H1 (cell line): Measurements from ENCODE around the gene DUSP7. TPM values are rescaled to one million over a fixed set of nuclear protein-coding genes. Genes with fewer than 3 reads are reported as not detected.

Experiments used
- BRCA1 ChIP-seq: IDR thresholded peaks from 2 replicates; pipeline ENCODE4 v1.6.1; 2012; ENCODE audit warnings: low read depth, low read length, improper control_type of control experiment
- CEBPB ChIP-seq: IDR thresholded peaks from 2 replicates; pipeline ENCODE4 v1.6.1; 2012; ENCODE audit warnings: low read depth, low read length
- CHD7 ChIP-seq: fragments of 300-600 bp; sonication (generic); IDR thresholded peaks from 2 replicates; pipeline ENCODE4 v1.7.1; 2012; ENCODE audit warnings: low read length, moderate library complexity, mild to moderate bottlenecking, inconsistent platforms; ENCODE audit not compliant: insufficient replicate concordance
- CTBP2 ChIP-seq: IDR thresholded peaks from 2 replicates; pipeline ENCODE4 v1.7.0; 2011; ENCODE audit warnings: borderline replicate concordance, mild to moderate bottlenecking, moderate library complexity, mixed read lengths, low read length; ENCODE audit not compliant: insufficient read depth, insufficient read length
- HDAC6 ChIP-seq: IDR thresholded peaks from one replicate; pipeline ENCODE4 v1.7.1; 2012; ENCODE audit warnings: low read depth, mild to moderate bottlenecking, inconsistent platforms, low read length, moderate library complexity
- MAX ChIP-seq: IDR thresholded peaks from 2 replicates; pipeline ENCODE4 v1.6.1; 2012; ENCODE audit warnings: inconsistent platforms
- SIN3A ChIP-seq, 2 experiments: IDR thresholded peaks in 1 of 2; conservative IDR thresholded peaks in 1 of 2; 2 replicates each; pipeline ENCODE4 v1.6.1; 2011 to 2012; ENCODE audit warnings: low read length in 2 of 2, improper control_type of control experiment in 1 of 2, low read depth in 1 of 2, mild to moderate bottlenecking in 1 of 2
- SIRT6 ChIP-seq: IDR thresholded peaks from one replicate; pipeline ENCODE4 v1.7.1; 2012; ENCODE audit warnings: low read length, inconsistent platforms
- USF2 ChIP-seq: IDR thresholded peaks from 2 replicates; pipeline ENCODE4 v1.6.1; 2011; ENCODE audit warnings: low read length, improper control_type of control experiment
- ZNF274 ChIP-seq: IDR thresholded peaks from 2 replicates; pipeline ENCODE4 v1.7.0; 2012; ENCODE audit warnings: low read length, borderline replicate concordance; ENCODE audit errors: extremely low read depth
- polyA plus RNA-seq, 7 experiments: library from polyadenylated mRNA; depleted of rRNA in 3 of 7; stranded (reverse) in 5 of 7; unstranded in 2 of 7; fragments of >200 nt in 5 of 7; fragments of 200-250 nt in 2 of 7; gene quantifications; 1 replicate in 5 of 7; 2 replicates in 1 of 7; 4 replicates in 1 of 7; pipeline versions ENCODE4 v1.2.1 to v1.2.3, GENCODE V29; 2011 to 2013; ENCODE audit warnings: missing spikeins in 2 of 7, mixed read lengths in 2 of 7
- total RNA-seq: library from RNA; stranded (reverse); fragmentation: NEBNext Ultra II Directional; extraction: Animal tissue kit (Norgen Biotek cat#: 25700); gene quantifications from 2 replicates; pipeline ENCODE4 v1.2.1, GENCODE V29; 2021

Gene DUSP7
- total and polyA plus RNA-seq, 2 of the 8 experiments (the other 6 are each of a cell fraction or from before 2014, with no cell fraction given) = 19.4 to 24.9 TPM

GRCh38 chr3:52036222-52036694 is 20.1 kb downstream of the DUSP7 start (continued):
- no peak for TF ChIP-seq CHD7
- no peak for TF ChIP-seq USF2
- TF ChIP-seq SIN3A (conservative IDR thresholded peaks at IDR 0.05 in 1 of 2, IDR thresholded peaks at IDR 0.05 in 1 of 2; ENCODE audit: low read depth in 1 of 2, low read length in 2 of 2) = no peak
- no peak for TF ChIP-seq CEBPB
- no peak for TF ChIP-seq SIRT6
- no peak for TF ChIP-seq CTBP2
- no peak for TF ChIP-seq HDAC6
- TF ChIP-seq BRCA1 = no peak
- TF ChIP-seq ZNF274 = no peak
- no peak for TF ChIP-seq MAX
